ENCODE measurements around the gene MXD4.

Gene MXD4

GRCh38 chr4:2274320-2275043, 12.6 kb upstream of the MXD4 start:
- no peak for DNase-seq

- no peak for DNase-seq
Measured at GRCh38 chr4:2273657-2274319, 11.9 kb upstream of the MXD4 start.

GRCh38 chr4:2273221-2273620, 11.3 kb upstream of the MXD4 start:
- DNase-seq: no peak

GRCh38 chr4:2272828-2273120, 10.9 kb upstream of the MXD4 start:
- no peak for DNase-seq

GRCh38 chr4:2272026-2272827, 10.3 kb upstream of the MXD4 start:
- DNase-seq: no peak

GRCh38 chr4:2271279-2272025, 9.5 kb upstream of the MXD4 start:
- no peak for DNase-seq

GRCh38 chr4:2270341-2271165, 8.6 kb upstream of the MXD4 start:
- DNase-seq: no peak

- no peak for DNase-seq
Measured at GRCh38 chr4:2269618-2270163, 7.8 kb upstream of the MXD4 start.

GRCh38 chr4:2269206-2269531, 7.3 kb upstream of the MXD4 start:
- no peak for DNase-seq

GRCh38 chr4:2268357-2269205, 6.7 kb upstream of the MXD4 start:
- DNase-seq: no peak

GRCh38 chr4:2267841-2268240, 5.9 kb upstream of the MXD4 start:
- no peak for DNase-seq

- no peak for DNase-seq
Measured at GRCh38 chr4:2267320-2267811, 5.5 kb upstream of the MXD4 start.

GRCh38 chr4:2266821-2267220, 4.9 kb upstream of the MXD4 start:
- DNase-seq: no peak

- DNase-seq: no peak
Measured at GRCh38 chr4:2266181-2266580, 4.3 kb upstream of the MXD4 start.

GRCh38 chr4:2265113-2266110, 3.5 kb upstream of the MXD4 start:
- no peak for DNase-seq

- no peak for DNase-seq
Measured at GRCh38 chr4:2264481-2265041, 2.7 kb upstream of the MXD4 start.

- DNase-seq: peak; percentile 30
Measured at GRCh38 chr4:2263926-2264321, 2.0 kb upstream of the MXD4 start.

GRCh38 chr4:2262944-2263250, 988 bp upstream of the MXD4 start:
- DNase-seq: no peak

GRCh38 chr4:2262145-2262943, 435 bp upstream of the MXD4 start:
- DNase-seq: peak; percentile 99
